C4-2B (cell line): ENCODE data around the gene MRPL45.

Source experiments
- H3K27ac ChIP-seq: fragments of 450-650 bp; 2 replicates; pipeline ENCODE4 v1.5.1; 2017
- ZFX ChIP-seq: fragments of 450-650 bp; IDR thresholded peaks from 2 replicates; pipeline ENCODE4 v1.6.1; 2017
- TF ChIP-seq, protein P1 (sequence below): fragments of 450-650 bp; conservative IDR thresholded peaks from 2 replicates; pipeline ENCODE4 v1.5.1; 2017; ENCODE audit warnings: mild to moderate bottlenecking

MRPL45 gene

DNA sequence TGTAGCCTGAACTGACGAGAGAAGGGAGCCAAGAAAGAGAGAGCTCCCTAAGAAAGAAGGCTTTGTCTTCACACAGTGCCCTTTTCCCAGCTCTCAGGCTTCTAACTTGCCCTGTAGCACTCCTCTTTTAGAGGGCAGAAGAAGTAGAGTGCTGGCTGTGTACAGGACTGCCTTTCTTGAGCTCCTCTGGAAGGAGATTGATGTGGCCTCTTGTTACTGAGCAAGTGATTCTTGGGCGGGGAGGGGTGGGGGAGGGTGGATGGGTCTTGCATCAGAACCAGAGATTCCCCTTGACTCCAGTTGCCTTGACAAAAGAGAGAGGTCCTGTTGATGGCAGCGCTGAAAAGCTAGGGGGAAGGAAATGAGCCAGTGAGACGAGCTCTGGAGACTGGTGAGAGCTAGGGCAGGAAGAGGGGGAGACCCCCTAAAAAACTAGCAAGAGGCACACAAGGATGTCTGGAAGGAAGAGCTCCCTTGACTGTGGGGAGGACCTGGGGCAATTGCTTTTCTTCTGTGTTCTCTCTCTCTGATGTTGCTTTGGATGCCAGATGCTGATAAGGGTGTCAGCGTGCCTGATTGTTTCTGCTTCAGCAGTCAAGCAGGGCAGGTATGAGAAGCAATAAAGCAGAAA, 28.4 kb downstream of the MRPL45 start:
- H3K27ac ChIP-seq = no peak overlapping the region
- TF ChIP-seq, protein P1, sequence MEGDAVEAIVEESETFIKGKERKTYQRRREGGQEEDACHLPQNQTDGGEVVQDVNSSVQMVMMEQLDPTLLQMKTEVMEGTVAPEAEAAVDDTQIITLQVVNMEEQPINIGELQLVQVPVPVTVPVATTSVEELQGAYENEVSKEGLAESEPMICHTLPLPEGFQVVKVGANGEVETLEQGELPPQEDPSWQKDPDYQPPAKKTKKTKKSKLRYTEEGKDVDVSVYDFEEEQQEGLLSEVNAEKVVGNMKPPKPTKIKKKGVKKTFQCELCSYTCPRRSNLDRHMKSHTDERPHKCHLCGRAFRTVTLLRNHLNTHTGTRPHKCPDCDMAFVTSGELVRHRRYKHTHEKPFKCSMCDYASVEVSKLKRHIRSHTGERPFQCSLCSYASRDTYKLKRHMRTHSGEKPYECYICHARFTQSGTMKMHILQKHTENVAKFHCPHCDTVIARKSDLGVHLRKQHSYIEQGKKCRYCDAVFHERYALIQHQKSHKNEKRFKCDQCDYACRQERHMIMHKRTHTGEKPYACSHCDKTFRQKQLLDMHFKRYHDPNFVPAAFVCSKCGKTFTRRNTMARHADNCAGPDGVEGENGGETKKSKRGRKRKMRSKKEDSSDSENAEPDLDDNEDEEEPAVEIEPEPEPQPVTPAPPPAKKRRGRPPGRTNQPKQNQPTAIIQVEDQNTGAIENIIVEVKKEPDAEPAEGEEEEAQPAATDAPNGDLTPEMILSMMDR = no peak
- no peak for TF ChIP-seq ZFX

DNA sequence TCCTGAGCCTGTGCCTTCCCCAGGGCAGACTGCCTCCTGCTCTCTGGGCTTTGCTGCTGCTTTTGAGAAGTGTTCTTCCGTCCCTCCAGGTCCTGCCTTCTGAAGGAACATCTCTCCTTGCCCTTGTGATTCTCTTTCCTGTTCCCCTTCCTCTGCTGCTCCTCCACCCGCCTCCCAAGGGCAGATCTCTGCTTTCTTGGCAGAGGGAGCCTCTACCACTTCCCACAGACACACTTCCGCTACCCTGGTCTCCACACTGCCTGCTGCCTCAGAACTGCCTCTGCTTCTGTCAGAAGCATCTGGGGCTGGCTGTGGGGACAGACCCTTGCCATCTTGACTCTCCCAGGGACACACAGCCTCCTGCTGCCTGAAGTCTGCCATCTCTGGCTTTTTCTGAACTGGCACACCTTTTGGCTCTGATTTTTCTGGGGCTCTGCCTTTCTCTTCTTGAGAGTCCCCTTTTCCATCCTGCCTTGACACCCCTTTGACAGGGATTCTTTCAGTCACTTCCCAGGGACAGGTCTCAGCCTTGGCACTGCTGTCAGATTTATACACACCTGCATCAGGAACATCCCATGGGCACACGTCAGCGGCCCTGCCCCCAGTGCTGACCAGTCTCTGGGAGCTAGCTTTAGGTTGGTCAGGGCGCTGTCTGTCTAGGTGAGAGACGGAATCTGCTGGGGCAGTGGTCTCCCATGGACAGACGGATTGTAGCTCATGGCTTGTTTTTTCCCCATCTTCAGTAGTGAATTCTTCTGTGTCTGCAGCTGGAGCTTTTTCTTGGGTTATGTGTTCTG, 30.2 kb downstream of the MRPL45 start:
- no peak overlapping the region for H3K27ac ChIP-seq

DNA sequence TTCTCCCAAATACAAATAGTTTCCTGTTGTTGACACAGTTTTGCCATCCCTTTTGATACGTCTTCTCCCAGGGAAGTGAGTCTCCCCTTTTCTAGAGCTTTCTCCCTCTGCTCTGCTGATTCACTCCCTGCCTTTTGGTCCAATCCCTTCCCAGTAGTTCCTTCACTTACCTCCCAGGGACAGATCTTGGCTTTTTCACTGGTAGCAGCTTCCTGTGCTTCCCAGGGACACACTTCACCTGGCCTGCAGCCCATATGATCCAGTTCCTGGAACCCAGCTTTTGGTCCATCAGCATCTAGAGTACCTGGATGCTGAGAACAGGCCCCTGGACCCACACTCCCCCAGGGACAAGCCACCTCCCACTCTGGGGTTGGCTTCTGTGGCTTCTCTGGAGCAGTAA, 31.0 kb downstream of the MRPL45 start:
- TF ChIP-seq, protein P1 = no peak
- TF ChIP-seq ZFX = no peak
- H3K27ac ChIP-seq = no peak overlapping the region

More for the DNA sequence above, 30.2 kb downstream of the MRPL45 start:
- TF ChIP-seq ZFX = no peak
- TF ChIP-seq, protein P1 = no peak

DNA sequence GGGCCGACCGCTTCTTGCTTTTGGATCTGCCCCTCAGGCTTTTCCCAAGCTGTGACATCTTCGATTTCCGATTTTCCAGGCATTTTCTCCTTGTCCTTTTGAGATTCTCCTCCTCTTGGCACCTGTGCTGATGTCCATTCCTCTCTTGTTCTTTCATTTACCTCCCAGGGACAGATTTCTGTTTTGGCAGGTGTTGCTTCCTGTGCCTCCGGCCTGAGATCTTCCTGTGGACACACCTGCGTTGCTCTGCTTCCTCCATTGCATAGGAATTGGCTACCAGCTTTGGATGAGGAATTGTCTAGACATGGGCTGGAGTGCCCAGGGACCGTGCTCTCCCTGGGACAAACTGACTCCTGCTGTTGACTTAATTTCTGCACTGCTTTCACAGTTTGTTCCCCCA, 31.7 kb downstream of the MRPL45 start:
- H3K27ac ChIP-seq = no peak overlapping the region
- no peak for TF ChIP-seq ZFX
- TF ChIP-seq, protein P1 = no peak

DNA sequence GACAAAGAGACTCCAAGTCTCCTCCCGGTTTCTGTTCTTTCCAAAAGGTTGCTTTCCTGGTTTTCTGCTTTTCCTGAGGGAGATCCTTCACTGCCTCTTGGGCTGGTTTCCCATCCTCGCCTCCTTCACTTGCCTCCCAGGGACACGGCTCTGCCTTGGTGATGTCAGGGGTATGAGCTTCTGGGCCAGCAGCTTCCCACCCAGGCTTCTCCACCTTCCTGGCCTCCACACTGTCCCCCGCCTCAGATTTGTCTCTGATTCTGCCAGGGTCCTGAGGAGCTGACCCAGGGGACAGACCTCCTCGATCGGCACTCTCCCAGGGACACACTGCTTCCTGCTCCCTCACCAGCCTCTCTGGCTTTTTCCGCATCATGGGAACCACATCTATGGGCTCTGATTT, 32.3 kb downstream of the MRPL45 start:
- H3K27ac ChIP-seq = no peak overlapping the region
- TF ChIP-seq, protein P1 = no peak

DNA sequence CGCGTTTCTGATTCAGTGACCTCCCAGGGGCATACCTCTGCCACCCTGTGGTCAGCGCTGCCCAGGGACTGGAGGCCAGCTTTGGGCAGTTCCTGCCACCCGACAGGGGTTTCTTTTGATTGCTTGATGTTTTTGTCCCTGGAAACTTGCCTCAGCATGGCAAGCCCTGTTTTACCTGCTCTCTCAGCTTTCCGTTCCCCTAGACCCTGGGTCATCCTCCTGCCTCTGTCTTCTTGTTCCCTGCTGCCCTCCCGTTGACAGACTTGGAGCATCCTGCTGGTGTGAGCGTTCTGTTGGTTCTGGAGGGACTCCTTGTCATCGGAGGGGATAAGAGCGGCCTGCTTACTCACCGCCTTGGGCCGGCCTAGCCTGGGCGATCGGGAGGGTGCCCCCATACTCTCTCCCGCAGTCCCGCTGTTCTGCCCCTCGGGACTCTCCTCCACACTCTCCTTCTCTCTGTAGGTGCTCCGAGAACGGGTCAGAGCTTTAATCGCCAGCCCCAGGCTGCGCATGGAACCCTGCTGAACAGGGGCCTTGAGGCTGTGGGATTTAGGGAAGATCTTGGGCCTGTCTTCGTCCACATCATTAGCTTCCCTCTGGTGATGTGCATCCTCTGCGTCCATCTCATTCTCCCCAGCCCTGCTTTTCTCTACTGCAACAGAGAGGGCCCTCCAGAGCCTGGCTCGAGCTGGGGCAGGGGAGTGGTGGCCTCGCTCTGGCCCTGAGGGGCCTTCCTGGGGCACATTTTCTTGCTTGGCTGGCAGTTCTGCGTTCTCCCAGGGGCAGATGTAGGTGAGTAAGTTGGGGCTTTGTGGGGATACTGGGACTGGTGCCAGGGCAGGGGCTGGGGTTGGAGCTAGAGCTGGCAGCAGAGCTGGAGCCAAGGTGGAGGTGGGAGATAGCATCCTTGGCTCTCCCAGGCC, 33.1 kb downstream of the MRPL45 start:
- no peak overlapping the region for H3K27ac ChIP-seq
- TF ChIP-seq, protein P1 = no peak
- no peak for TF ChIP-seq ZFX
